ENCODE measurements around the gene IL22RA1. TPM values are rescaled to one million over a fixed set of nuclear protein-coding genes. Genes with fewer than 3 reads are reported as not detected.

The IL22RA1 gene
- total and polyA plus RNA-seq, 2 of the 8 experiments (the other 6 are each of a cell fraction or from before 2014, with no cell fraction given): 0.17 to 0.32 TPM

DNA sequence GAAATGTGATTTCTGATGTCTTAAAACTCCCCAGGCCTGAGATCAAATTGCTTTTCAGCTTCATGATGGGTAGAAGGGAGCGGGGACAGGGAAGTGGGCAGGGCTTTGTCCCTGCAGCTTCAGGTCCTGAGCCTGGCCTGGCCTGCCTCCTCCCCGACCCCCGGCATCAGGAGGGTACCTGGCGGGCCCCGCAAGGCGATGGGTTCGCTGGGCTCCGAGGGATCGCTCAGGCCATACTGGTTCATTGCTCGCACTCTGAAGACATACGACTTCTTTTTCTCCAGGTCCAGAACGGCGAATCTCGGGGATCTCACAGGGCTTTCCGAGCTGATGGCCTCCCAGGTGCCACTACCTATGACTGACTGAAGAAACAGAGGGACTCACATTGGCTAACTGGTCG lies 56.5 kb downstream of the IL22RA1 start (continued):
- TF ChIP-seq EZH2 (IDR thresholded peaks at IDR 0.05; ENCODE audit: low read depth, low read length, severe bottlenecking) (no peak), EGR1 (IDR thresholded peaks at IDR 0.05; ENCODE audit: borderline replicate concordance, low read depth, low read length) (no peak)
